Dermis blood vessel endothelial cell (primary cell): ENCODE measurements around the gene REG3A. TPM values are rescaled to one million over a fixed set of nuclear protein-coding genes. Genes with fewer than 3 reads are reported as not detected.

Experiments used
- DNase-seq: peaks from one replicate; pipeline ENCODE4 v3.0.0; 2010
- total RNA-seq: library from RNA; depleted of rRNA; stranded (reverse); fragments of >200 nt; gene quantifications from 2 replicates; pipeline ENCODE4 v1.2.3, GENCODE V29; 2014

REG3A gene
- total RNA-seq, 1 donor from 2014 or later = not detected

GRCh38 chr2:79120194-79120713, 39.3 kb downstream of the REG3A start, which contains the start of gene REG1A:
Gene REG1A, plus strand, starts transcription at chr2:79120488. Its CDS starts 374 bp downstream, at chr2:79120862.
- no peak for DNase-seq

- no peak for DNase-seq
Measured at GRCh38 chr2:79116997-79117928, 42.3 kb downstream of the REG3A start.

GRCh38 chr2:79114797-79115494, 44.6 kb downstream of the REG3A start:
- no peak for DNase-seq

GRCh38 chr2:79112269-79112668, 47.3 kb downstream of the REG3A start:
- no peak for DNase-seq

Other genes with a start within 250 kb of the REG3A start
- gene REG3G, start 134.1 kb downstream of the REG3A start, total RNA-seq = not detected in 2 replicates
- not detected in 2 replicates for gene REG1B, start 71.8 kb downstream of the REG3A start, total RNA-seq
- gene REG1A, start 39.3 kb downstream of the REG3A start, total RNA-seq = not detected in 2 replicates